CD1c-positive myeloid dendritic cell (primary cell): ENCODE measurements around the gene DDRGK1.

ENCODE experiments used
- DNase-seq: peaks from one replicate; pipeline ENCODE4 v3.0.0-alpha.2; 2016; ENCODE audit errors: extremely low spot score

Gene DDRGK1

GRCh38 chr20:3235666-3236324 lies 31.3 kb upstream of the DDRGK1 start:
- no peak for DNase-seq

GRCh38 chr20:3233991-3234498 lies 29.6 kb upstream of the DDRGK1 start:
- no peak for DNase-seq

GRCh38 chr20:3233131-3233990 lies 28.9 kb upstream of the DDRGK1 start:
- DNase-seq: no peak

- no peak for DNase-seq
Measured at GRCh38 chr20:3231889-3232588, 27.6 kb upstream of the DDRGK1 start.

GRCh38 chr20:3231116-3231515 lies 26.6 kb upstream of the DDRGK1 start:
- DNase-seq: no peak

GRCh38 chr20:3229798-3230197 lies 25.3 kb upstream of the DDRGK1 start:
- no peak for DNase-seq

- DNase-seq: no peak
Measured at GRCh38 chr20:3229158-3229557, 24.7 kb upstream of the DDRGK1 start.

GRCh38 chr20:3228750-3229032 lies 24.2 kb upstream of the DDRGK1 start:
- DNase-seq: no peak

GRCh38 chr20:3227936-3228749 lies 23.7 kb upstream of the DDRGK1 start:
- DNase-seq: no peak

GRCh38 chr20:3227506-3227905 lies 23.0 kb upstream of the DDRGK1 start:
- no peak for DNase-seq

- DNase-seq: no peak
Measured at GRCh38 chr20:3226864-3227263, 22.4 kb upstream of the DDRGK1 start.

GRCh38 chr20:3226093-3226492 lies 21.6 kb upstream of the DDRGK1 start:
- DNase-seq: no peak

- DNase-seq: no peak
Measured at GRCh38 chr20:3224681-3225421, 20.4 kb upstream of the DDRGK1 start.

GRCh38 chr20:3223994-3224680 lies 19.7 kb upstream of the DDRGK1 start:
- DNase-seq: no peak

GRCh38 chr20:3223651-3223993 lies 19.1 kb upstream of the DDRGK1 start:
- no peak for DNase-seq

- no peak for DNase-seq
Measured at GRCh38 chr20:3222635-3223600, 18.4 kb upstream of the DDRGK1 start.

GRCh38 chr20:3221398-3222226 lies 17.1 kb upstream of the DDRGK1 start:
- DNase-seq: no peak

GRCh38 chr20:3218307-3218988 lies 14.0 kb upstream of the DDRGK1 start:
- peak; percentile 62 for DNase-seq
